NCI-H1105 treated with DMSO at 0.1 percent for 48 hours (cell line): Measurements from ENCODE around the gene WDR93.

Experiments
- DNase-seq: peaks from one replicate; lab custom pipeline; 2025; lab: John Stamatoyannopoulos, UW

The WDR93 gene

DNA sequence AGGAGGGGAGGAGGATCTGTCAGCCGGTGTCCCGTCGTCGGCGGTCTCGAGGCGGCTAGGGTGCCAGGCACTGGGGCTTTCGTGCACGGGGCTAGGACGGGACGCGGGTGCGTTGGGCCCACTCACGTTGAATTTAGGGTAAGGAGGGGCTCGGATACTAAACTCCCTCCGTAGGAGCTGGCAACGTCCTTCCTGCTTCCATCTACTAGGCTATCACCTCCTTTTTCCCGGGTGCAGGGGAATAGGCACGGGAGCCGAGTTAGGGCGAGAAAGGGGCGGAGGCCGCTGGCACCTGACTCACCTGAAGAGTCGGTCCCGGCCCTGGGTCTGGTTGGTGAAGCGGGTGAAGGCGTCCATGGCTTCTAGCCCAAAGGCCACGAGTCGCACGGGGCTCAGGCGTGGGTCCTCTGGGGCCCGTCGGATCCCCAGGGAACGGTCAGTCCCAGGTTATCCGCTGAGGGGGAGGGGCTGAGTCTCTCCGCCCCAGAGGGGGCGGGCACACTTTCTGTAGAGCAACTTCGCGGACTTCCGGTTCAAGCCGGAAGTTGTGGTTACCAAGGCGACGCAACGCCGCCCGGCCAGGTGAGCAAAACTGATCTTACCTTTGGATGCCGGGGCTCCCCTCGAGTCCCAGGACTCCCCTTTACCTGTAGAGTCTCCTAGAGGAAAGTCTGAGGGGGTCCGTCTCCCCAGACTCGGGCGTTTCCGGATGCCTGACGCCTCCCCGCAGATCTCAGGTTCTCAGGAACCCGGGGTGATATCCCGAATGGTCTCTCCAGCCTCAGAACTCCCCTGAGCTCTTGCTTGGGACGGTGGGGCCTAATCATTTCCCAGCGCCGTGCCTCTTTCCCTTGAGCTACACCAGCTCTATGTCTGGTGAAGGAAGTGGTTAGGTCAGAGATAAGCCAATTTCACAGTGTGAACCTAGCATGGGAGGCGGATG lies at the start of gene WDR93, which contains the start of gene PEX11A:
Gene WDR93 (plus strand): TSS at position 536 of the 943 bp plus-strand sequence. CDS start 10,936 bp downstream, outside the sequence.
Gene PEX11A (minus strand): TSS at position 479 of the 943 bp plus-strand sequence. CDS start 122 bp downstream, at position 357.
- peak; percentile 71 for DNase-seq

DNA sequence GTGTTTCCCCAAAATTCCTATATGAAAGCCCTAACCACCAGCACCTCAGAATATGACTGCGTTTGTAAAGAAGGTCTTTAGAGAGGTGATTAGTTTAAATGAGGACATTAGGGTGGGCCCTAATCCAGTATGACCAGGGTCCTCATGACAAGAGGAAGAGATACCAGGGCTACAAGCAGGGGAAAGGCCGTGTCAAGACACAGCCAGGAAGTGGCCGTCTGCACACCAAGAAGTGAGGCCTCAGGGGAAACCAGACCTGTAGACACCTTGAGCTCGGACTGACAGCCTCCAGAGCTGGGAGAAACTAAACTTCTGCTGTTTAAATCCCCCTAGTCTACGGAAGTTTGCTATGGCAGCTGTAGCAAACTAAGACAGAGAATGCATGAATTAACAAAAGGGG lies 49.6 kb upstream of the WDR93 start:
- DNase-seq: no peak

DNA sequence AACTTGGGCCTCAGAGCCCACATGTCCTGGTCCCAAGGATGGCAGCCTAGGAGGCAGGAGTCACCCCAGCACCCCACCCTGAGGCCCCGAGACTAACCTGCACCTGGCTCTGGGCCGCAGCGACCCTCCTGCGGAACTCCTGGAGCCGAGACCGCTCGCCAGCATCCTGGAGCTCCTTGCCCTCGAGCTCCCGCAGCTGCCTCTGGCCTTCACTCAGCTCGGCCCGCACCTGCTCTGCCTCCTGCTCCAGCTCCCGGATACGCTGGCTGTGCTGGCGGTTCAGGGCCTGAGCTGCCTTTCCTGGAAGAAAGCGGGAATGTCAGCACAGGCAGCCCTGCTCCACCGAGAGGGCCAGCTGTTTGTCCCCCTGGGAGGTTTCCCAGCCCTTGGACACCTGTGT lies 48.5 kb upstream of the WDR93 start:
- no peak for DNase-seq

DNA sequence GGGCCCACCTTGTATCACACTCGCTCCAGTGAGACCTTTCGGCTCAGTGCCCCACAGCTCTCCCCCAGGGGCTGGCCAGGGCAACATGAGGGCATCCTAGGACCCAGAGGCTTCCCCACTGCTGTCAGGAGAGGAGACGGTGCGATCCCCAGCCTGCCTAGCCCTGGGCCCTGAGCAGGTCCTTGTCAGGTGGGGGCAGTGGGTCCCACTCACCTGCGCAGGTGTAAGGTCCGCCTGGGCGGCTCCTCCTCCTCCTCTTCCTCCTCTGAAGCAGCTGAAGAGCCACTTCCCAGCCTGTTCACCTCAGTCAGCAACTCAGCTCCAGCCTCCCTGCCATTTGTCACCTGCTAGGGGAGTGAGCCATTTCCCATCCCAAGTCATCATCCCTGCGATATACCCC lies 44.9 kb upstream of the WDR93 start:
- no peak for DNase-seq

DNA sequence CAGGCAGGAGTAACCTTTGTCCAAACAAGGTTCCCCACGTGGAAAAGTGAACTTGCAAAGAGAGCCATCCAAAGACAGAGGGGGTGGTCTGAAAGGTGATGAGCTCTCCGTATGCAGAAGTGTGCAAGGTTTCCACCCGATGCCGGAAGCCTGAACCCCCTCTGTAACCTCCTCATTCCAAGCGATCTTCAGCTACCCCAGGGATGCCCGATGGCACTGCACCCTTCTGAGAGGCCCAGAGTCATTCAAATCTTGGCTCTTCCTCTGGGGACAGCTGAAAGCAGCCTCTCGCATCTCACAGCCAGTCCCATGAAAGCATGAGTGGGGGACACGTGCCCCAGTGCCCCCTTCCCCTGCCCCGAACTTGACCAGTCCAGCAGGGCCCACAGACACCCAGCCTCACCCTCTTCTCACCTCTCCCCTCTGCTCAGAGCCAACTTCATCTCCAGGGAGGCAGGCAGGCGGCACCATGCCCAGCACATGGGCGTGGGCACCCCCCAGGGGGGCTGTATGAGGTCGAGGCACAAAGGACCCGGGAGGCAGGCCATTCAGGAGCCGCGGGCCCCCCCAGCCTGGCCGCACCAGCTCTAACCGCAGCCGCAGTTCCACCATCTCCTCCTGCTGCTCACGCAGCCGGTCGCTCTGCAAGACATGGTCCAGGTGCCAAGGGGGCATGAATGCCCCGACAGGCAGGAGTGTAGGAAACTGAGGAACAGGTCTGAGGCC lies 44.0 kb upstream of the WDR93 start:
- no peak for DNase-seq

DNA sequence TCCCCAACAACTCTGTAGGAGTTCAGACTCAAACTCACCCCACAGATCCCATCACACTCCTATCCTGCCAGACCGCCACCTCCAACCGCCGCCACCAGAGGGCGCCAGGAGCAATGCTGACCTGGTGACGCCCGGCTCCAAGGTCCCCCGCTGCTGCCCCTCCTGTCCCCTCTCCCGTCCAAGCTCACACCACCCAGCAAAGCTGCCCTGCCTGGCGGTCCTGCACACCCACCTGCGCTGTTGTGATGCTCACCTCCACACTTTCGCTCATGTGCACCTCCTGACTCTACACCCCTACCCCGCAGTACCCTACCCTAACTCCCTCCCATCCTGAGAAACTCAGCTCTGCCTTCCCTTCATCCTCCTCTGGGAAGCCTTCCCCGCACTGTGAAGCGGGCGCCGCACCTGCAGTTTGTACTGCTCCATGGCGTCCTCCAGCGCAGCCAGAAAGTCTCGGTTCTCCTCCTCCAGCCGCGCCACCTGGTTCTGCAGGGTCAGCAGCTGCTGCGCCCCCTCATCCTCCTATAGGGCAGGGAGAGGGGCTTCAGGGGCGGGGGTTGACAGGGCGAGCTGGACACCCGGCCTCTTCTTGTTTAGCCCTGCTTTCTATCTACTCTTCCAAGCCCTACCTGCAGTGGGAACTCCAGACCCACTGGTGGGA lies 43.3 kb upstream of the WDR93 start:
- DNase-seq: peak; percentile 10

DNA sequence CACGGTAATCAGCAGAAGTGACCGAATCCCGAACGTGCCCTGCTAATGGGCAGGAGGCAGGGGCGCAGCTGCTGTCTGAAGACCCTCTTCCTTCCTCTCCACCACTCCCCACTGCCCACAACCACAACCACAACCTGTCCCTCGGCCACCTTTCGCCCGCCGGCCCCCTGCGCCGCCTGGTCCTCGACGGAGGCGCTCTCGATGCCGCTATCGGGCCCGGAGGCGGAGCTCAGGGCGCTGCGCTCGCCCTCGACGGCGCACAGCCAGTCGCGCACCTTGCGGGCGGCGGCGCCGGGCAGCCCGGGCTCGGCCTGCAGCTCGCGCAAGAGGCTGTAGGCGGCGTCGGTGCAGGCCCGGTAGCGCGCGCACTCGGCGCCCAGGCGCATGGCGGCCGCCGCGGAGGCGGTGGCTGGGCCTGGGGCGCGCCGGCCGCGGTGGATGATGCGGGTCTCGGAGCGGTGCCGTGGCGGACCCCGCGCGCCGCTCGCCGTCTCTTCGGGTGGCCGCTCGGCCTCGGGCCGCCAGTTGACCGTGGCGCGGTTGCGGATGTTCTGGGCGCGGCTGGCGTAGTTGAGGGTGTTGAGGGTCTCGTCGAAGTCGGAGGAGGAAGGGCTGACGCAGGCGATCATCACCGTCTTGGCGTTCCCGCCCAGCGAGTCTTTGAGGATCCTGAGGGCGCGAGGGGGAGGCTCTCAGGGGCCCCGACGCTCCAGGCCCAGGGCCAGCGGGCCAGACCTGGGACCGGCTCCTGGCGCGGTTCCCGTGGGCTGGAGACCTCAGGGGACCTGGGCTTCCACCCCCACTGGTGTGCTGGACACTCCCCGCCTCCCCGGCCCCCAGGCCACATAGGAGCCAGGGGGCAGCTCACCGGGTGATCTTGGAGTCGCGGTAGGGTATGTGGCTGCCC lies 42.3 kb upstream of the WDR93 start:
- DNase-seq: no peak

DNA sequence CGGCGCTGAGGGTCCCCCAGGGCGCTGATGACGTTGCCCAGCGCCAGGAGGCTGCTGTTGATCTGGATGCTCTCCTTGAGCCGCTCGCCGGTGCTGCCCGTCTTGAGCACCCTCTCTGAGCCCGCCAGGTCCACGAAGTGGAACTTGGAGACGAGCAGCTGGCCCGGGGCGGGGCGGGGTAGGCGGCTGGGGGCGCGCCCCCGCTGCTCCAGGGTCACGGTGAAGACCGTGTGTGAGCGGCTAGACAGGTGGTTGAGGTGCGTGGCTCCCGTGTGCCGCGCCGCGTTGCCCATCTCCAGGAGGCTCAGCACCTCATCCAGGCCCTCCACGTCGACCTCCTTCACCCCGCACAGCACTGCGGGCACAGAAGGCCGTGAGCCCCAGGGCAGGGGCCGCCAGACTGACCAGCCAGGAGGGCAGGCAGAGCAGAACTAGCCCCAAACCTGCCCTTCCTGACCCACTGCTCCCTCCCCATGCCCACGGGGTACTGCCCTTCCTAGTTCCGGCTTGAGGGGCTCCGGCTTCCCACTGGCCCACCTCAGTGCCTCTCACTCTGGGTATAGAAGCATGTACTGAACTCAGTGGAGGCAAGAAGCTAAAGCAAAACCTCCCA lies 41.5 kb upstream of the WDR93 start:
- DNase-seq: no peak

DNA sequence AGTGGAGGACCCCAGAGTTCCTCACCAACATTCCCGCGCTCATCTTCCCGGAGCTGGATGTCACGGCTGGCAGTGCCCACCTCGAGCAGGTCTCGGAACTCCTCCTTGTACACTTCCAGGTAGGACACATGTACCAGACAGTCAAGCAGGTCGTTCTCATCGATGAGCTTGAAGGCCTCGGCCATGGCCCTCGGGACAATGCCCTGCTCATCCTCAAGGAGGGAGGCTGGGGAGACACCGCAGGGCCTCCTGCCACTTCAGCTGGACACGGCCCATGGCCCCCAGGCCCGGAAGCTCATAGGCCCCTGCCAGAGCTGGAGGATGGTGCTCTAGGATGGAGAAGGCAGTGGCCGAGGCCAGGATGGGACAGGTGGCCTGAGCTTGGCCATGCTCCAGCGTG lies 40.9 kb upstream of the WDR93 start:
- no peak for DNase-seq

DNA sequence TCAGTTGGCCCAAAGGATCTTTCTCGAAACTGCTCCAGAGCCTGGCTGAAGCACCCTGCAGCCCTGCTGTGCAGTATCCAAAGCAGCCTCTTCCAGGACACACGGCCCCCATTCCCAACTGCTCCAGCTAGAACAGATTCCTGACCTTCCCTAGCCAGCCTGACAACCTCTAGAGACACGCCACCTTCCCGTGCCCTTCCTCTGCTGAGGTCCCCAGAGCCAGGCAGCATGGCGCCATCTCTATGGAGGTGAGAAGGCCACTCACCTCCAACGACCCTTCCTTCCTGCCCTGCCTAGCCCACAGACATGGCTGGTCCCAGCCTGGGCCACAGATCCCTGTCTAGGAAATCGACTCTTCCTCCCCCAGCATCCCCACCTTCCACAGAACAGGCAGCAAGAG lies 38.5 kb upstream of the WDR93 start:
- DNase-seq: no peak

DNA sequence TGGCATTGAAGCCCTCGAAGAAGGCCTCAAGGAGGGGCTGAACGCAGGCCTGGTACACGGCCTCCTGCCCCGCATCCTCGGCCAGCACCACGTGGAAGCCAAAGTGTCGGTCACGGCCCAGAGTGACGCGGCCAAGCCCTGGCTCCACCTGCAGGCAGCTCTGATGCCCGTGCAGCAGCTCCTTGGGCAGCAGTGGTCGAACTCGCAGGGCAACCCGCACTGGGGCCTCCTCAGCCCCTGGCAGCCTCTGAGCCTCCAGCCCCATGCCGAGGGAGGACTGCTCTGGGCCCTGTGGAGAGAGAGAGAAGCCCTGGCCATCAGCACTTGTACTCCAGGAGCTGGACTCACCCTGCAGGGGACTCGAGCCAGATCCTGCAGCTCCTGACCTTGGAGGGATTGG lies 37.9 kb upstream of the WDR93 start:
- no peak for DNase-seq

DNA sequence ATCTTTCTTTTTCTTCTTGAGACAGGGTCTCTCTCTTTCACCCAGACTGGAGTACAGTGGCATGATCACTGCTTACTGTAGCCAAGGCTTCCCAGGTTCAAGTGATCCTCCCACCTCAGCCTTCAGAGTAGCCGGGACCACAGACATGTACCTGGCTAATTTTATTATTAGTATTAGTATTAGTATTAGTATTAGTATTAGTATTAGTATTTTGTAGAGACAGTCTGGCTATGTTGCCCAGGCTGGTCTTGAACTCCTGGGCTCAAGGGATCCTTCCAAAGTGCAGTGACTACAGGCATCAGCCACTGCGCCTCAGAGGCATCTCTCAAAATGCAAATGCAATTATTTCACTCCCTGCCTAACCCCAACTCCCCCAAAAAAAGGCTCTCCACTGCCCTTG lies 37.0 kb upstream of the WDR93 start:
- no peak for DNase-seq

DNA sequence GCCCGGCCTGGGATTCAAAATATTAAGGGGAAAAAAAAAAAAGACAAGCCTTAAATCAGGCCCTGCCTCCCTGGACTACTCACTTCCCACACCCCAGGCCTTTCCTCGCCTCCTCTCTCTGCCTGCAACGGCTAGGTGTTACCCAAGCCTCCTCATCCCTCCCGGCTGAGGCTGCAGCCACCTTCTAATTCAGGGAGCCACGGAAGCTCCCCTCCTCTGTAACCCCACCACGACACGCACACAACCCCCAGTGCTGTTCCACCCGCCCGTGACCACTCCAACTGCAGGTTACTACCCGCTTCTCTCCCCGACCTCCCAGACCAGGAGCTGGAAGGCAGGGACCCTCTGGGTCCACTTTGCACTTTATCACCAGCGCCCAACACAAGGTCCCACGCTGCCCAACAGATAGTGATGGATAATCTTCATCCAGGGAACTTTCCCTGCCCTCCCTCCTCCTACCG lies 36.3 kb upstream of the WDR93 start:
- DNase-seq: no peak

DNA sequence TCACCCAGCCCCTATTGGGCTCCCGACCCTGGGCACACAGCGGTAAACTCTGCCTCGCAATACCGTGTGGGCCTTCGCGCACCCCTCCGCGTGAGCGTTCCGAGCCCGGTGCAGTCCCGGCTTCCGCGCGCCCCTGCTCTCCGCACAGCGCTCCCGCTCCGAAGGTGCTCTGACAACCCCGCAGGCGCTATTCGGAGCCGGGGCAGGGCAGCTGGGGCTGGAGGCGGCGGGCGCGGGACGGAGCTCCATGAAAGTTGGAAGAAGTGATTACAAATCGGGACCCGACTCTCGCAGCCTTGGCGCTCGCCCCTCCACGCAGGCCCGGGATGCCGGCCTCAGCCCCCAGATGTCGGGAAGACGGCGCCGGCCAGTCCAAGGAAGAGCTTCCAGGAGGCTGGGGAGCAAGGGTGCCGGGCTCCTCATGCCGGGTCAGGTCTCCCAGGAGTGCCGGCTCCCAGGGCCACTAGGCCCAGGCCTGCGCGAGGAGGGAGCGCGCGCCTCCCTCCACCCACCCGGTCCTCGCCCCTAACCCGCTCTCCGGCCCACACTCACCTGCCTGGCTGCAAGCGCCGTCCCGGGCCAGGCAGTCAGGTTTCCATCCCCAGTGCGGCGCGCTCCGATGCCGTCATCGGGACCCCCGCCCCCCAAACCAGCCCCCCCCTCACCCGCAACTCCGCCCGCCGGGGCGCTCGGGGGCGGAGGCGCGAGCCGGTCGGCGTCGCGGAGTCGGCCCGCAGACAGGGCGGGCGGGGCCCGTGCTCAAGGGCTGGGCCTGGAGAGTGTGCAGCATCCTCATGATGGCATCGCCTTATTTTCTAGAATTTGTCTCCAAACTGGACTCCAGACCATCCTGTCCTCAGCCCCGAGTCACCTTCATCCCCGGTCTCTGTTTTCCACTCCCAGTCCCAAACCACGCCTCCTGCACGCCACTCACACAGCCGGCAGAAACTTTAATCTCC lies 35.5 kb upstream of the WDR93 start, which contains the start of gene KIF7:
Gene KIF7 (minus strand): TSS at position 621 of the 959 bp plus-strand sequence. CDS start 2,537 bp downstream, outside the sequence.
- peak; percentile 12 for DNase-seq

DNA sequence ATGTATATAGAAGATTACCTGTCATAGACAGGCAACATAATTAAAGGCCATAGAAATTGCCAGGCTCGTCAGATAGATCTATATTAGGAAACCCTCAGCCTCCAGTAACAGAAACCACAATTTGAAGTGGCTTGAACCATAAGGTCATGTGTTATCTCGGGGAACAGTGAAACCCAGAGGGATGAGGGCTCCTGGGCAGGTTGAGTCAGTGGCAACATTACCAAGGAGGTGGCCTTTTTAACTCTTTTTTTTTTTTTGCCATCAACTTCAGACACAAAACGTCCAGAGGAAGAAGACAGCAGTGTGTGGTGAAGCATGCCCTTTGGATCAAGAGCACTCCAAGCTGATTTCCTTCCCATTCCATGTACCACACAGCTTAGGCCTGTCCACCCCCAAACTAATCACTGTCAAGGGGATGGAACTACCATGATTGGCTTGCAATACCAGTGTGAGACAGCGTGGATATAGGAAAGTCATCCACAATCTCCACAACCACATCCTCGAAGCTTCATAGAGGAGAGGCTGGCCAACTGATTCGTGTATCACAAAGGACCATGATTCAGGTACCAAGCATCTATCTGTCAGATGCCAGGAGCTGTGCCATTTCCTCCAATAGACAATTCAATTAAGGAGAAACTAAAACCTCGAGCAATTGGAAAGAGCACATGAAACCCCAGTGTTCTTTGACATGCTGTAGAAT lies 34.3 kb upstream of the WDR93 start:
- no peak for DNase-seq

DNA sequence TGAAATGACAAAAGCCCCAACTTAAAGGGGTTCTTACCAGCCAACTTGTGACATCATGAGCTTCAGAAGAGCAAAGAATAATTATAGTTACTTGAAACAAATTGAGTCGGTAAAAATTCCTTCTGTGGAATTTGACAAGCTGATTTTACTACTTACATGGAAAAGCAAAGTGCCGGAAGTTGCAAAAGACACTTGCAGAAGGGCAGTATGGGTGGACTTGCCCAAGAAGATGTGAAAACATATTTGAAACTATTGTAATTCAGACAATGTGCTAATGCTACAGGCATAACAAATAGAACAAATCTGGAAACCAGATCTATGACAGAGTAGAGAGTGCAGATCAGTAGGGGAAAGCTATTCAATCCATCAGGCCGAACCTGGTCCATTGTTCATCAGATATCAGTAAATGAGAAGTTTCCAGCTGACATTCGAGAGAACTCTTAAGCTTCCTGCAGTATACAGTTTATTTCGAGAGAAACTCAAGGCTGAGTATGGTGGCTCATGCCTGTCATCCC lies 32.9 kb upstream of the WDR93 start:
- no peak for DNase-seq

DNA sequence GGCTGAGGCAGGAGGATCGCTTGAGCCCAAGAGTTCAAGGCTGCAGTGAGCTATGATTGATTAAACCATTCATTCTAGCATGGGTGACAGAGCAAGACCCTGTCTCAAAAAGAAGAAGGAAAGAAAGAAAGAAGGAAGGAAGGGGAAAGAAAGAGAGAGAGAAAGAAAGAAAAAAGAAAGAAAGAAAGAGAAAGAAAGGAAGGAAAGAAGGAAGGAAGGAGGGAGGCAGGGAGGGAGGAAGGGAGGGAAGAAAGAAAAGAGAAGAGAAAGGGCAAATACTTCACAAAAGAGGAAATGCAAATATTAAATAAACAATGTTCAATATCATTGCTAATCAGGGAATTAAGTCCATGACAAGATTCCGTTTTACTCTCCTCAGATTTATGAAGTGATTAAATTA lies 31.3 kb upstream of the WDR93 start:
- DNase-seq: no peak

DNA sequence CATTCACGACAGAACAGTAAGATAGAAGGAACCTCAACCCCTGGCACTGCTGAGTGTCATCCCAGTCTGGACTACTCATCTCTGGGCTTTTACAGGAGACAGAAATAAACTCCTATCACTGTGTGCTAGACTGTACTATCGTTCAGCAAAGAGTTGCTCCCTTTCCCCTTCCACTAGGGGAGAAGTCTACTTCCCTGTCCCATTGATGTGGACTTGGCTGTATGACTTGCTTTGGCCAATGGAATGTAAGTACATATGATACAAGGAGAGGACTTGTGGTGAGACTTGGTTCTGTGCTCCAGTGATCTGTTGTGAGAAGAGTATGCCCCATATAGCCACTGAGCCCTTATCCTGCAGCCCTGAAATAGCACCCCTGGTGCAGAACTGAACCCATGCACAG lies 30.1 kb upstream of the WDR93 start:
- DNase-seq: no peak
